ENCODE data around the gene MARCHF2.
"Not testable (repeated sequence)": the region's sequence is repeated elsewhere in the genome, so short reads cannot be mapped to it uniquely, and the experiment has no call there.

MARCHF2 gene

DNA sequence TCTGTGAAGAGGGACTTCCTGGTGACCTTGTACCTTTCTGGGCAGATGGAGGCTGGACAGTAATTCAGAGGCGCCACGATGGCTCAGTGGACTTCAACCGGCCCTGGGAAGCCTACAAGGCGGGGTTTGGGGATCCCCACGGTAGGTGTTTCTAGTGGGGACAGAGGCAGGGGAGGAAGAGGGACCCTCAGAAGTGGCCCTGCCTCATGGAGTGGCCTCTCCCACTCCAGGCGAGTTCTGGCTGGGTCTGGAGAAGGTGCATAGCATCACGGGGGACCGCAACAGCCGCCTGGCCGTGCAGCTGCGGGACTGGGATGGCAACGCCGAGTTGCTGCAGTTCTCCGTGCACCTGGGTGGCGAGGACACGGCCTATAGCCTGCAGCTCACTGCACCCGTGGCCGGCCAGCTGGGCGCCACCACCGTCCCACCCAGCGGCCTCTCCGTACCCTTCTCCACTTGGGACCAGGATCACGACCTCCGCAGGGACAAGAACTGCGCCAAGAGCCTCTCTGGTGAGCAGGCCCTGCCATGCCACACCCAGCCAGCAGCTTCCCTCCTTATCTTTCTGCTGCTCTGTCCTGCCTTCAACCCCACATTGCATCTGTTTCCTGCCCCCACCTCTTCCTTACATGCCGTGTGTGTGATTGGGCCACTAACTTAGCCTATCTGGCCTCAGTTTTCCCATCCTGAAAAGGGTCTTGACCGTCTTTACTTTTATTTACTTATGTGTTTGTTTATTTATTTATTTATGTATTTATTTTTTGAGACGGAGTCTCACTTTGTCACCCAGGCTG lies 41.9 kb upstream of the MARCHF2 start (continued):
- TF ChIP-seq, protein P1, sequence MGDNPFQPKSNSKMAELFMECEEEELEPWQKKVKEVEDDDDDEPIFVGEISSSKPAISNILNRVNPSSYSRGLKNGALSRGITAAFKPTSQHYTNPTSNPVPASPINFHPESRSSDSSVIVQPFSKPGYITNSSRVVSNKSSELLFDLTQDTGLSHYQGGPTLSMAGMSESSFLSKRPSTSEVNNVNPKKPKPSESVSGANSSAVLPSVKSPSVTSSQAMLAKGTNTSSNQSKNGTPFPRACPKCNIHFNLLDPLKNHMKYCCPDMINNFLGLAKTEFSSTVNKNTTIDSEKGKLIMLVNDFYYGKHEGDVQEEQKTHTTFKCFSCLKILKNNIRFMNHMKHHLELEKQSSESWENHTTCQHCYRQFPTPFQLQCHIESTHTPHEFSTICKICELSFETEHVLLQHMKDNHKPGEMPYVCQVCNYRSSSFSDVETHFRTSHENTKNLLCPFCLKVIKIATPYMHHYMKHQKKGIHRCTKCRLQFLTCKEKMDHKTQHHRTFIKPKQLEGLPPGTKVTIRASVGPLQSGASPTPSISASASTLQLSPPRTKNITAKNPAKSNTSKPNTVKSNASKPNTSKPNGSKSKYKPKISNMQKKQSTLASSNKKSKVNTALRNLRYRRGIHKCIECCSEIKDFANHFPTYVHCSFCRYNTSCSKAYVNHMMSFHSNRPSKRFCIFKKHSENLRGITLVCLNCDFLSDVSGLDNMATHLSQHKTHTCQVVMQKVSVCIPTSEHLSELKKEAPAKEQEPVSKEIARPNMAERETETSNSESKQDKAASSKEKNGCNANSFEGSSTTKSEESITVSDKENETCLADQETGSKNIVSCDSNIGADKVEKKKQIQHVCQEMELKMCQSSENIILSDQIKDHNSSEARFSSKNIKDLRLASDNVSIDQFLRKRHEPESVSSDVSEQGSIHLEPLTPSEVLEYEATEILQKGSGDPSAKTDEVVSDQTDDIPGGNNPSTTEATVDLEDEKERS (tag by site-specific recombination; IDR thresholded peaks at IDR 0.05): no peak
- TF ChIP-seq ZNF548 (tag by site-specific recombination; IDR thresholded peaks at IDR 0.05) (no peak), ZNF76 (tag by site-specific recombination; IDR thresholded peaks at IDR 0.05; ENCODE audit: borderline replicate concordance, low read depth) (no peak)

DNA sequence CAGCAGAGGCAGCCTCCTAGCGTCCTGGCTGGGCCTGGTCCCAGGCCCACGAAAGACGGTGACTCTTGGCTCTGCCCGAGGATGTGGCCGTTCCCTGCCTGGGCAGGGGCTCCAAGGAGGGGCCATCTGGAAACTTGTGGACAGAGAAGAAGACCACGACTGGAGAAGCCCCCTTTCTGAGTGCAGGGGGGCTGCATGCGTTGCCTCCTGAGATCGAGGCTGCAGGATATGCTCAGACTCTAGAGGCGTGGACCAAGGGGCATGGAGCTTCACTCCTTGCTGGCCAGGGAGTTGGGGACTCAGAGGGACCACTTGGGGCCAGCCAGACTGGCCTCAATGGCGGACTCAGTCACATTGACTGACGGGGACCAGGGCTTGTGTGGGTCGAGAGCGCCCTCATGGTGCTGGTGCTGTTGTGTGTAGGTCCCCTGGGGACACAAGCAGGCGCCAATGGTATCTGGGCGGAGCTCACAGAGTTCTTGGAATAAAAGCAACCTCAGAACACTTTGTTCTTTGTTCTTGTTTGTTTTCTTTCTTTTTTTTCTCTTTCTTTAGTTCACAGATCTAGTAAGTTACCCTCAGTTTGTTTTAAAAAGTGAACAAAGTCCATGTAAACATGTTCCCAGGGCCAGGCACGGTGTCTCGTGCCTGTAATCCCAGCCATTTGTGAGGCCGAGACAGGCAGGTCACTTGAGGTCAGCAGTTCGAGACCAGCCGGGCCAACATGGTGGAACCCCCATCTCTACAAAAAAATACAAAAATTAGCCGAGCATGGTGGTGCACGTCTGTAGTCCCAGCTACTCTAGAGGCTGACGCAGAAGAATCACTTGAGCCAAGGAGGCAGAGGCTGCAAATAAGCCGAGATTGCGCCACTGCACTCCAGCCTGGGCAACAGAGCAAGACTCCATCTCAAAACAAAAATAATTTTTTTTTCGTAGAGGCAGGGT lies 39.0 kb upstream of the MARCHF2 start:
- ChIA-PET CTCF (interaction anchor here (0.6 to 1.1 kb wide), 3 partner anchors 20 to 280 kb away, joined by 3 to 4 read pairs (median 3); no protein-coding TSS in a partner anchor), POLR2A (no interaction called here)
- H3K9me3 ChIP-seq (ENCODE audit: control insufficient read depth, insufficient read depth, low read depth, low read length): no peaks in the 10 kb centered on the region
- TF ChIP-seq, protein P2, sequence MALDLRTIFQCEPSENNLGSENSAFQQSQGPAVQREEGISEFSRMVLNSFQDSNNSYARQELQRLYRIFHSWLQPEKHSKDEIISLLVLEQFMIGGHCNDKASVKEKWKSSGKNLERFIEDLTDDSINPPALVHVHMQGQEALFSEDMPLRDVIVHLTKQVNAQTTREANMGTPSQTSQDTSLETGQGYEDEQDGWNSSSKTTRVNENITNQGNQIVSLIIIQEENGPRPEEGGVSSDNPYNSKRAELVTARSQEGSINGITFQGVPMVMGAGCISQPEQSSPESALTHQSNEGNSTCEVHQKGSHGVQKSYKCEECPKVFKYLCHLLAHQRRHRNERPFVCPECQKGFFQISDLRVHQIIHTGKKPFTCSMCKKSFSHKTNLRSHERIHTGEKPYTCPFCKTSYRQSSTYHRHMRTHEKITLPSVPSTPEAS (tag by site-specific recombination; IDR thresholded peaks at IDR 0.05): no peak
- peaks cover 0 to 4% of the 10 kb centered on the region in 2 experiments; a peak in 2 of 3 replicates for H3K36me3 ChIP-seq (ENCODE audit: control insufficient read depth in 2 of 2, insufficient read depth in 1 of 2, low read length in 2 of 2)
- H3K27ac ChIP-seq (ENCODE audit: extremely low read depth, low read depth, low read length): no peak overlapping the region
- no peaks in the 10 kb centered on the region for H3K4me1 ChIP-seq (ENCODE audit: control insufficient read depth, insufficient read depth, low read length)
- H3K4me3 ChIP-seq (ENCODE audit: low read depth, low read length): no peak overlapping the region

DNA sequence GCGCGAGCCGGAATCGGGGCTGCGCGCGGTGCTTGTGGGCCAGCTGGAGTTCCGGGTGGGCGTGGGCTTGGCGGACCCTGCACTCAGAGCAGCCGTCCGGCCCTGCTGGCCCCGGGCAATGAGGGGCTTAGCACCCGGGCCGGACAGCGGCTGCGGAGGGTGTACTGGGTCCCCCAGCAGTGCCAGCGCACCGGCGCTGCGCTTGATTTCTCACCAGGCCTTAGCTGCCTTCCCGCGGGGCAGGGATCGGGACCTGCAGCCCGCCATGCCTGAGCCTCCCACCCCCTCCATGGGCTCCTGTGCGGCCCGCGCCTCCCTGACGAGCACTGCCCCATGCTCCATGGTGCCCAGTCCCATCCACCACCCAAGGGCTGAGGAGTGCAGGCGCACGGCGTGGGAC lies 37.3 kb upstream of the MARCHF2 start:
- H3K36me3 ChIP-seq (ENCODE audit: control insufficient read depth in 2 of 2, insufficient read depth in 1 of 2, low read length in 2 of 2); H3K27ac ChIP-seq (ENCODE audit: extremely low read depth, low read depth, low read length); H3K4me1 ChIP-seq (ENCODE audit: control insufficient read depth, insufficient read depth, low read length); H3K4me3 ChIP-seq (ENCODE audit: low read depth, low read length); H3K9me3 ChIP-seq (ENCODE audit: control insufficient read depth, insufficient read depth, low read depth, low read length): not testable (repeated sequence)
- ChIA-PET POLR2A (interaction anchor here (0.6 to 1.6 kb wide), 2 partner anchors 14 to 431 kb away, joined by 3 to 4 read pairs; partner anchors contain the start of gene RAB11B), CTCF (interaction anchor here (0.7 kb wide), 1 partner anchor 22 kb away, joined by 3 read pairs; no protein-coding TSS in a partner anchor)

DNA sequence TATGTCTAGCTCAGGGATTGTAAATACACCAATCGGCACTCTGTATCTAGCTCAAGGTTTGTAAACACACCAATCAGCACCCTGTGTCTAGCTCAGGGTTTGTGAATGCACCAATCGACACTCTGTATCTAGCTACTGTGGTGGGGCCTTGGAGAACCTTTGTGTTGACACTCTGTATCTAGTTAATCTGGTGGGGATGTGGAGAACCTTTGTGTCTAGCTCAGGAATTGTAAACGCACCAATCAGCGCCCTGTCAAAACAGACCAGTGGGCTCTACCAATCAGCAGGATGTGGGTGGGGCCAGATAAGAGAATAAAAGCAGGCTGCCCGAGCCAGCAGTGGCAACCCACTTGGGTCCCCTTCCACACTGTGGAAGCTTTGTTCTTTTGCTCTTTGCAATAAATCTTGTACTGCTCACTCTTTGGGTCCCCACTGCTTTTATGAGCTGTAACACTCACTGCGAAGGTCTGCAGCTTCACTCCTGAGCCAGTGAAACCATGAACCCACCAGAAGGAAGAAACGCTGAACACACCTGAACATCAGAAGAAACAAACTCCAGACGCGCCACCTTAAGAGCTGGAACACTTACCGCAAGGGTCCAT lies 36.6 kb upstream of the MARCHF2 start:
- H3K36me3 ChIP-seq (ENCODE audit: control insufficient read depth in 2 of 2, insufficient read depth in 1 of 2, low read length in 2 of 2); H3K4me3 ChIP-seq (ENCODE audit: low read depth, low read length): not testable (repeated sequence)
- POLR2A ChIA-PET: interaction anchor here (0.6 to 1.6 kb wide), 3 partner anchors 14 to 432 kb away, joined by 3 to 4 read pairs (median 3); partner anchors contain the start of gene RAB11B

DNA sequence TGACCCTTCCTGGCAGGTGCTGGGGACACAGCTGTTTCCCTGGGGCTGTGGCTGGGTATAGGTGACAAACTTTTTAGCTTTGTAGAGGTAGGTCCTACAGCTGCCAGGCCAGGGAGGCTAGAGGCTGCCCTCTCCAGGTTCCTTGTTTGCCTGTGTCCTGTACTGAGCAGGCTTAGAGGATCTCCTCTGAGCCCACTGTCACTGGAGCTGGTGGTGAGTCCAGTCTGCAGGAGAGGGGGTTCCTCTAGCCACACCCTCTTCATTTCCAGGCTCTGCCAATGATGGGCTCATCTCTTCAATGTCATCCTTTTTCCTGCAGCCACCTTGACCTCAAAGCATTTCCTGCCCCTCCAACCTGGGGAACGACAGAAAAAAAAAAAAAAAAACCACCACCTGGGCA lies 35.5 kb upstream of the MARCHF2 start:
- ChIA-PET POLR2A (no interaction called here), CTCF (interaction anchor here (0.8 to 1.1 kb wide), 2 partner anchors 22 to 39 kb away, joined by 3 read pairs; no protein-coding TSS in a partner anchor)
- Histone ChIP-seq H3K4me1 (ENCODE audit: control insufficient read depth, insufficient read depth, low read length) (no peaks in the 10 kb centered on the region), H3K4me3 (ENCODE audit: low read depth, low read length) (no peak overlapping the region), H3K9me3 (ENCODE audit: control insufficient read depth, insufficient read depth, low read depth, low read length) (no peaks in the 10 kb centered on the region), H3K27ac (ENCODE audit: extremely low read depth, low read depth, low read length) (no peak overlapping the region), H3K36me3 (ENCODE audit: control insufficient read depth in 2 of 2, insufficient read depth in 1 of 2, low read length in 2 of 2) (peaks cover 0 to 4% of the 10 kb centered on the region in 2 experiments; a peak in 2 of 3 replicates)
- no peak for TF ChIP-seq ZNF266 (tag by site-specific recombination; IDR thresholded peaks at IDR 0.05; ENCODE audit: low read depth)
- TF ChIP-seq, protein P3, sequence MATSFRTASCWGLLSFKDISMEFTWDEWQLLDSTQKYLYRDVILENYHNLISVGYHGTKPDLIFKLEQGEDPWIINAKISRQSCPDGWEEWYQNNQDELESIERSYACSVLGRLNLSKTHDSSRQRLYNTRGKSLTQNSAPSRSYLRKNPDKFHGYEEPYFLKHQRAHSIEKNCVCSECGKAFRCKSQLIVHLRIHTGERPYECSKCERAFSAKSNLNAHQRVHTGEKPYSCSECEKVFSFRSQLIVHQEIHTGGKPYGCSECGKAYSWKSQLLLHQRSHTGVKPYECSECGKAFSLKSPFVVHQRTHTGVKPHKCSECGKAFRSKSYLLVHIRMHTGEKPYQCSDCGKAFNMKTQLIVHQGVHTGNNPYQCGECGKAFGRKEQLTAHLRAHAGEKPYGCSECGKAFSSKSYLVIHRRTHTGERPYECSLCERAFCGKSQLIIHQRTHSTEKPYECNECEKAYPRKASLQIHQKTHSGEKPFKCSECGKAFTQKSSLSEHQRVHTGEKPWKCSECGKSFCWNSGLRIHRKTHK (tag by site-specific recombination; IDR thresholded peaks at IDR 0.05): no peak
- TF ChIP-seq MEIS1 (CRISPR knock-in tag; IDR thresholded peaks at IDR 0.05; ENCODE audit: borderline replicate concordance): no peak
- no peak for TF ChIP-seq ZNF311 (tag by site-specific recombination; IDR thresholded peaks at IDR 0.05; ENCODE audit: borderline replicate concordance)
- TF ChIP-seq, protein P4, sequence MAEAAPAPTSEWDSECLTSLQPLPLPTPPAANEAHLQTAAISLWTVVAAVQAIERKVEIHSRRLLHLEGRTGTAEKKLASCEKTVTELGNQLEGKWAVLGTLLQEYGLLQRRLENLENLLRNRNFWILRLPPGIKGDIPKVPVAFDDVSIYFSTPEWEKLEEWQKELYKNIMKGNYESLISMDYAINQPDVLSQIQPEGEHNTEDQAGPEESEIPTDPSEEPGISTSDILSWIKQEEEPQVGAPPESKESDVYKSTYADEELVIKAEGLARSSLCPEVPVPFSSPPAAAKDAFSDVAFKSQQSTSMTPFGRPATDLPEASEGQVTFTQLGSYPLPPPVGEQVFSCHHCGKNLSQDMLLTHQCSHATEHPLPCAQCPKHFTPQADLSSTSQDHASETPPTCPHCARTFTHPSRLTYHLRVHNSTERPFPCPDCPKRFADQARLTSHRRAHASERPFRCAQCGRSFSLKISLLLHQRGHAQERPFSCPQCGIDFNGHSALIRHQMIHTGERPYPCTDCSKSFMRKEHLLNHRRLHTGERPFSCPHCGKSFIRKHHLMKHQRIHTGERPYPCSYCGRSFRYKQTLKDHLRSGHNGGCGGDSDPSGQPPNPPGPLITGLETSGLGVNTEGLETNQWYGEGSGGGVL (tag by site-specific recombination; IDR thresholded peaks at IDR 0.05): no peak
- no peak for TF ChIP-seq ZNF510 (tag by site-specific recombination; IDR thresholded peaks at IDR 0.05; ENCODE audit: insufficient replicate concordance)
- TF ChIP-seq ZNF670 (tag by site-specific recombination; IDR thresholded peaks at IDR 0.05; ENCODE audit: low read depth): no peak
- TF ChIP-seq ZSCAN23 (tag by site-specific recombination; IDR thresholded peaks at IDR 0.05): no peak
- TF ChIP-seq ZNF426 (tag by site-specific recombination; IDR thresholded peaks at IDR 0.05): no peak

More for the DNA sequence above, 36.6 kb upstream of the MARCHF2 start:
- CTCF ChIA-PET: interaction anchor here (0.7 to 0.8 kb wide), 3 partner anchors 21 to 58 kb away, joined by 3 to 5 read pairs (median 3); no protein-coding TSS in a partner anchor
- not testable (repeated sequence) for H3K9me3 ChIP-seq (ENCODE audit: control insufficient read depth, insufficient read depth, low read depth, low read length); H3K4me1 ChIP-seq (ENCODE audit: control insufficient read depth, insufficient read depth, low read length); H3K27ac ChIP-seq (ENCODE audit: extremely low read depth, low read depth, low read length)
